ENCODE measurements around the gene CLIC3.

CLIC3 gene

DNA sequence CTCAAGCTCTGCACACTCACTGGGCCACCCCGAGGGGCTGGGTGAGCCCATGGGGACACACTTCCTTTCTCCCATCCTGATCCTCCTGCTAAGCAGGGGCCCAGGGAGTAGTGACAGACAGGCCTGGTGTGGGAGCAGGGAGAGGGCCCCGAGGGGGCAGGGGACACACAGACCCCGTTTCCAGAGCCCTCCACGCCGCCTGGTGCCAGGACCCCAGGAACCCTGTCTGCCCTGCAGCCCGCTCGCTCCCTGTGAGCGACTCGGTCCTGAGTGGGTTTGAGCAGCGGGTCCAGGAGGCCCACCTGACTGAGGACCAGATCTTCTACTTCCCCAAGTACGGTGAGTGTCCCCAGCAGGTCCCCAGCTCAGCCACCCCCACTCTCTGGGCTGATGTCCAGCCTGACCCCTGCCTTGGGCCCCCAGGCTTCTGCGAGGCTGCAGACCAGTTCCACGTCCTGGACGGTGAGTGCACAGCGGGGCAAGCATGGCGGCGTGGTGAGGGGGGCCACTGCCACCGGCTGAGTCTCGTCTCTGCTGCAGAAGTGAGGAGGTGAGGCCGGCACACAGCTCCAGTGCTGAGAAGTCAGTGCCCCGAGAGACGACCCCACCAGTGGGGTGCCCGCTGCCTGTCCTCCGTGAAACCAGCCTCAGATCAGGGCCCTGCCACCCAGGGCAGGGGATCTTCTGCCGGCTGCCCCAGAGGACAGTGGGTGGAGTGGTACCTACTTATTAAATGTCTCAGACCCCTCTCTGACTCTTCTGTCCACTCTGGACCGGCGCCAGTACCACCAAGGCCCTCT is 49.9 kb downstream of the CLIC3 start:
- Histone ChIP-seq H4K20me1 (ENCODE audit: insufficient read depth, low read length) (no peaks in the 10 kb centered on the region), H3K4me2 (ENCODE audit: low read length) (no peak overlapping the region), H3K4me3 (ENCODE audit: low read depth, low read length, poor library complexity, severe bottlenecking) (no peak overlapping the region), H3K79me2 (ENCODE audit: insufficient read depth, low read length) (no peaks in the 10 kb centered on the region), H3K9me2 (ENCODE audit: low read depth, low read length) (no peaks in the 10 kb centered on the region), H3F3A (ENCODE audit: insufficient read depth, low read length) (no peaks in the 10 kb centered on the region), H3K27ac (ENCODE audit: low read depth, low read length, poor library complexity, severe bottlenecking) (no peak overlapping the region), H3K36me3 (ENCODE audit: insufficient read depth, low read length) (peaks cover 16% of the 10 kb centered on the region), H3K9ac (ENCODE audit: low read length) (no peak overlapping the region), H3K9me3 (ENCODE audit: low read length) (no peaks in the 10 kb centered on the region), H3K4me1 (ENCODE audit: insufficient read depth, low read length, severe bottlenecking) (peaks cover 26% of the 10 kb centered on the region), H2AFZ (ENCODE audit: low read length) (no peak overlapping the region), H3K27me3 (ENCODE audit: insufficient read depth, low read length) (no peaks in the 10 kb centered on the region; the same call in 1 of the 2 replicates)
- no peak for TF ChIP-seq EZH2 (IDR thresholded peaks at IDR 0.05; ENCODE audit: borderline replicate concordance, low read length)
- TF ChIP-seq, protein P1, sequence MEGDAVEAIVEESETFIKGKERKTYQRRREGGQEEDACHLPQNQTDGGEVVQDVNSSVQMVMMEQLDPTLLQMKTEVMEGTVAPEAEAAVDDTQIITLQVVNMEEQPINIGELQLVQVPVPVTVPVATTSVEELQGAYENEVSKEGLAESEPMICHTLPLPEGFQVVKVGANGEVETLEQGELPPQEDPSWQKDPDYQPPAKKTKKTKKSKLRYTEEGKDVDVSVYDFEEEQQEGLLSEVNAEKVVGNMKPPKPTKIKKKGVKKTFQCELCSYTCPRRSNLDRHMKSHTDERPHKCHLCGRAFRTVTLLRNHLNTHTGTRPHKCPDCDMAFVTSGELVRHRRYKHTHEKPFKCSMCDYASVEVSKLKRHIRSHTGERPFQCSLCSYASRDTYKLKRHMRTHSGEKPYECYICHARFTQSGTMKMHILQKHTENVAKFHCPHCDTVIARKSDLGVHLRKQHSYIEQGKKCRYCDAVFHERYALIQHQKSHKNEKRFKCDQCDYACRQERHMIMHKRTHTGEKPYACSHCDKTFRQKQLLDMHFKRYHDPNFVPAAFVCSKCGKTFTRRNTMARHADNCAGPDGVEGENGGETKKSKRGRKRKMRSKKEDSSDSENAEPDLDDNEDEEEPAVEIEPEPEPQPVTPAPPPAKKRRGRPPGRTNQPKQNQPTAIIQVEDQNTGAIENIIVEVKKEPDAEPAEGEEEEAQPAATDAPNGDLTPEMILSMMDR (IDR thresholded peaks at IDR 0.05; ENCODE audit: low read length): no peak

DNA sequence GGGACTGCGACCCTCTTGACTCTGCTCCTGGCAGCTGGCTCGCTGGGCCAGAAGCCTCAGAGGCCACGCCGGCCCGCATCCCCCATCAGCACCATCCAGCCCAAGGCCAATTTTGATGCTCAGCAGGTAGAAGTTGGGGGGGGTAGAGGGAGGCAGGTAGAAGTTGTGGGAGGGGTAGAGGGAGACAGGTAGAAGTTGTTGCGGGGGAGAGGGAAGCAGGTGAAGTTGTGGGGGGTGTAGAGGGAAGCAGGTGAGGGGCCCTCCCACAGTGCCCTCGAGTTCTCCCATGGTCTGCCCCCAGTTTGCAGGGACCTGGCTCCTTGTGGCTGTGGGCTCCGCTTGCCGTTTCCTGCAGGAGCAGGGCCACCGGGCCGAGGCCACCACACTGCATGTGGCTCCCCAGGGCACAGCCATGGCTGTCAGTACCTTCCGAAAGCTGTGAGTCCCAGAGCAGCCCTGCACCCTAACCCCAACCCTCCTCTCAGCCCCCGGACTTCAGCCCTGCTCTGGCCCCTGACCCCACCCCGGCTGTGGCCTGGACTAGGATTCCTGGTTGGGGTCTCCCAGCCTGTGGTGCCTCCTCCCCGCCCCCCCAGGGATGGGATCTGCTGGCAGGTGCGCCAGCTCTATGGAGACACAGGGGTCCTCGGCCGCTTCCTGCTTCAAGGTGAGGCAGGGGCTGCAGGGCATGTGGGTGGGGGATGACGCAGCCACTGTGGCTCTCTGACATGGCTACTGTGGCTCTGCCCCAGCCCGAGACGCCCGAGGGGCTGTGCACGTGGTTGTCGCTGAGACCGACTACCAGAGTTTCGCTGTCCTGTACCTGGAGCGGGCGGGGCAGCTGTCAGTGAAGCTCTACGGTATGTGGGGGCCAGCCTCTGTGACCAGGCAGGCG is 50.8 kb downstream of the CLIC3 start:
- H3K79me2 ChIP-seq (ENCODE audit: insufficient read depth, low read length): no peaks in the 10 kb centered on the region
- no peaks in the 10 kb centered on the region; the same call in 1 of the 2 replicates for H3K27me3 ChIP-seq (ENCODE audit: insufficient read depth, low read length)
- no peaks in the 10 kb centered on the region for H4K20me1 ChIP-seq (ENCODE audit: insufficient read depth, low read length)
- no peaks in the 10 kb centered on the region for H3K9me2 ChIP-seq (ENCODE audit: low read depth, low read length)
- H3K4me1 ChIP-seq (ENCODE audit: insufficient read depth, low read length, severe bottlenecking): peaks cover 24% of the 10 kb centered on the region
- no peak overlapping the region for H3K4me2 ChIP-seq (ENCODE audit: low read length)
- no peak overlapping the region for H3K9ac ChIP-seq (ENCODE audit: low read length)
- no peak overlapping the region for H2AFZ ChIP-seq (ENCODE audit: low read length)
- TF ChIP-seq EZH2 (IDR thresholded peaks at IDR 0.05; ENCODE audit: borderline replicate concordance, low read length): no peak
- TF ChIP-seq, protein P1 (IDR thresholded peaks at IDR 0.05; ENCODE audit: low read length): no peak
- H3K9me3 ChIP-seq (ENCODE audit: low read length): no peaks in the 10 kb centered on the region
- no peak overlapping the region for H3K27ac ChIP-seq (ENCODE audit: low read depth, low read length, poor library complexity, severe bottlenecking)
- no peaks in the 10 kb centered on the region for H3F3A ChIP-seq (ENCODE audit: insufficient read depth, low read length)
- H3K4me3 ChIP-seq (ENCODE audit: low read depth, low read length, poor library complexity, severe bottlenecking): no peak overlapping the region
- peaks cover 24% of the 10 kb centered on the region for H3K36me3 ChIP-seq (ENCODE audit: insufficient read depth, low read length)
